Measurements from ENCODE around the gene NSD2. TPM values are rescaled to one million over a fixed set of nuclear protein-coding genes. Genes with fewer than 3 reads are reported as not detected.

The NSD2 gene
- total and polyA plus RNA-seq, 2 donors (not counting 1 experiment from before 2014, with no cell fraction given): 14.2 to 64.8 TPM

- 98% methylated on average over 35 of the region's 35 CpGs for WGBS (ENCODE audit: insufficient coverage)
- POLR2A ChIA-PET: no interaction called here
Measured at GRCh38 chr4:1976416-1977352, 105.5 kb downstream of the NSD2 start.

More at GRCh38 chr4:1976416-1977352, 105.5 kb downstream of the NSD2 start:
- H3K4me1 ChIP-seq (ENCODE audit: control insufficient read depth in 2 of 2, insufficient read depth in 2 of 2, low read length in 2 of 2): no peaks in the 10 kb centered on the region
- CTCF ChIA-PET: no interaction called here
- no peak overlapping the region for H3K27ac ChIP-seq (ENCODE audit: low read length in 2 of 2)
- H2AFZ ChIP-seq (ENCODE audit: insufficient read depth, low read depth, low read length, poor library complexity, severe bottlenecking): no peak overlapping the region
- Mint-ChIP-seq H3K27me3 (no peaks in the 10 kb centered on the region), H3K27ac (no peak overlapping the region), H3K9me3 (ENCODE audit: insufficient read depth) (no peaks in the 10 kb centered on the region), H3K4me3 (no peak overlapping the region), H3K4me1 (no peaks in the 10 kb centered on the region)
- no peaks in the 10 kb centered on the region for H3K79me2 ChIP-seq (ENCODE audit: control insufficient read depth, insufficient read depth, low read length)
- H3K36me3 ChIP-seq (replicated peaks in 1 of 2; ENCODE audit: control extremely low read depth in 1 of 2, control insufficient read depth in 1 of 2, extremely low read depth in 1 of 2, insufficient read depth in 2 of 2, low read length in 1 of 2): peaks cover 0 to 51% of the 10 kb centered on the region in 2 experiments
- DNase-seq (no peak), ATAC-seq (ENCODE audit: low read depth) (no peak)
- TF ChIP-seq EZH2 (IDR thresholded peaks at IDR 0.05; ENCODE audit: borderline replicate concordance, insufficient read depth, low read depth, low read length, poor library complexity, severe bottlenecking) (no peak), CTCF (IDR thresholded peaks at IDR 0.05) (no peak)
- H3K27me3 ChIP-seq (replicated peaks in 1 of 4; ENCODE audit: control extremely low read depth in 1 of 4, control insufficient read depth in 3 of 4, insufficient read depth in 4 of 4, low read length in 3 of 4): no peaks in the 10 kb centered on the region
- no peak overlapping the region for H3K9ac ChIP-seq (ENCODE audit: low read length)
- intact Hi-C loops (cut with micrococcal nuclease): no loop called here
- no peak overlapping the region for H3K4me3 ChIP-seq (ENCODE audit: control extremely low read depth in 1 of 5, extremely low read depth in 1 of 5, insufficient read depth in 1 of 5, low read depth in 2 of 5, low read length in 4 of 5)
- H4K20me1 ChIP-seq (ENCODE audit: control insufficient read depth, insufficient read depth, low read length, poor library complexity, severe bottlenecking): no peaks in the 10 kb centered on the region
- no peaks in the 10 kb centered on the region for H3K9me3 ChIP-seq (ENCODE audit: control extremely low read depth in 1 of 3, control insufficient read depth in 2 of 3, insufficient read depth in 1 of 3, low read length in 2 of 3)
- no peak overlapping the region for H3K4me2 ChIP-seq (replicated peaks; ENCODE audit: low read depth, low read length, poor library complexity, severe bottlenecking)
